GM12878 (cell line): ENCODE measurements around the gene TEX2. TPM values are rescaled to one million over a fixed set of nuclear protein-coding genes. Genes with fewer than 3 reads are reported as not detected.

Source experiments
- ATAC-seq: fragments of 200-7000 bp; cut with Tn5 transposase; 3 replicates; pipeline ENCODE4 v1.9.1; 2020; ENCODE audit warnings: mild to moderate bottlenecking, moderate library complexity
- BruUV-seq: library from RNA; stranded (reverse); fragments of 400-500 nt; replicated peaks from 2 replicates; lab custom pipeline; 2021; lab: Mats Ljungman, UMichigan
- CTCF ChIA-PET: fragments of 300-600 bp; sonication (Branson Sonifier 250); formaldehyde crosslinking; extraction: SDS; loops from one replicate; lab custom pipeline; 2021; ENCODE audit warnings: inconsistent platforms; lab: Yijun Ruan, JAX
- POLR2A ChIA-PET: fragments of 350-600 bp; formaldehyde crosslinking; extraction: SDS; loops from one replicate; lab custom pipeline; 2021; ENCODE audit warnings: inconsistent platforms; lab: Charles Lee
- RAD21 ChIA-PET: fragments of 300-600 bp; sonication (Branson Sonifier 250); formaldehyde crosslinking; loops from one replicate; lab custom pipeline; 2023; ENCODE audit warnings: antibody characterized with exemption; ENCODE audit not compliant: unreplicated experiment; lab: Charles Lee
- SMC1A ChIA-PET: fragments of 300-600 bp; sonication (Branson Sonifier 250); formaldehyde crosslinking; loops from one replicate; lab custom pipeline; 2023; ENCODE audit not compliant: unreplicated experiment, uncharacterized antibody; lab: Charles Lee
- DNase-seq: peaks from one replicate; pipeline ENCODE4 v3.0.0-alpha.2; 2011; ENCODE audit warnings: low read depth, low spot score
- FAIRE-seq: peaks from 3 replicates; lab custom pipeline; 2011; peaks lifted over from hg19 to GRCh38; lab: Jason Lieb, UNC
- H2AFZ ChIP-seq: 2 replicates; pipeline ENCODE4 v1.6.0; 2011; ENCODE audit warnings: low read depth, low read length, control low read depth; ENCODE audit not compliant: control insufficient read depth
- H3K27ac ChIP-seq: 2 replicates; pipeline ENCODE4 v1.5.1; 2011; ENCODE audit warnings: control low read depth; ENCODE audit not compliant: control insufficient read depth, insufficient read depth
- H3K27me3 ChIP-seq, 2 experiments: replicated peaks in 1 of 2; 2 replicates each; pipeline versions ENCODE4 v1.6.0 to v1.6.1; 2011; ENCODE audit warnings: low read length in 1 of 2; ENCODE audit not compliant: control insufficient read depth in 2 of 2, insufficient read depth in 2 of 2
- H3K36me3 ChIP-seq, 2 experiments: 2 replicates each; pipeline ENCODE4 v1.5.1; 2011; ENCODE audit warnings: low read length in 1 of 2; ENCODE audit not compliant: control insufficient read depth in 2 of 2, insufficient read depth in 2 of 2
- H3K4me1 ChIP-seq: 2 replicates; pipeline ENCODE4 v1.6.1; 2011; ENCODE audit warnings: mild to moderate bottlenecking, low read length, moderate library complexity, mixed read lengths; ENCODE audit not compliant: control insufficient read depth, insufficient read depth
- H3K4me2 ChIP-seq: 2 replicates; pipeline ENCODE4 v1.6.0; 2011; ENCODE audit warnings: control low read depth; ENCODE audit not compliant: control insufficient read depth, insufficient read depth
- H3K4me3 ChIP-seq: fragments of 200-600 bp; sonication (generic); 2 replicates; pipeline ENCODE4 v1.5.1; 2016
- H3K79me2 ChIP-seq: 2 replicates; pipeline ENCODE4 v1.6.0; 2011; ENCODE audit warnings: low read length; ENCODE audit not compliant: control insufficient read depth, insufficient read depth
- H3K9ac ChIP-seq: 2 replicates; pipeline ENCODE4 v1.8.0; 2011; ENCODE audit warnings: low read length, control low read depth, mixed read lengths; ENCODE audit not compliant: control insufficient read depth, insufficient read depth
- H3K9me3 ChIP-seq: replicated peaks from 3 replicates; pipeline ENCODE4 v1.5.1; 2011; ENCODE audit warnings: mild to moderate bottlenecking, low read length; ENCODE audit not compliant: control insufficient read depth, insufficient read depth
- H4K20me1 ChIP-seq: 2 replicates; pipeline ENCODE4 v1.6.0; 2011; ENCODE audit not compliant: control insufficient read depth, insufficient read depth
- BRCA1 ChIP-seq: IDR thresholded peaks from 2 replicates; pipeline ENCODE4 v1.6.1; 2011; ENCODE audit warnings: low read depth, low read length, improper control_type of control experiment
- CREB1 ChIP-seq: IDR thresholded peaks from 2 replicates; pipeline ENCODE4 v1.6.1; 2012; ENCODE audit warnings: low read depth, mild to moderate bottlenecking, inconsistent platforms
- DPF2 ChIP-seq: fragments of 450-650 bp; IDR thresholded peaks from 2 replicates; pipeline ENCODE4 v1.6.1; 2017; ENCODE audit warnings: mild to moderate bottlenecking
- HDAC6 ChIP-seq: fragments of 200-600 bp; sonication (generic); IDR thresholded peaks from one replicate; pipeline ENCODE4 v1.8.0; 2017; ENCODE audit warnings: antibody characterized with exemption; ENCODE audit not compliant: unreplicated experiment
- NKRF ChIP-seq: fragments of 450-650 bp; conservative IDR thresholded peaks from 2 replicates; pipeline ENCODE4 v1.6.1; 2017; ENCODE audit warnings: mild to moderate bottlenecking, moderate library complexity
- RFX5 ChIP-seq: IDR thresholded peaks from 2 replicates; pipeline ENCODE4 v1.6.1; 2011; ENCODE audit warnings: low read depth, low read length, improper control_type of control experiment
- SMC3 ChIP-seq: IDR thresholded peaks from 2 replicates; pipeline ENCODE4 v1.6.1; 2011; ENCODE audit warnings: low read length, improper control_type of control experiment, borderline replicate concordance
- TARDBP ChIP-seq: IDR thresholded peaks from 2 replicates; pipeline ENCODE4 v1.6.1; 2016; ENCODE audit warnings: borderline replicate concordance
- TCF12 ChIP-seq: IDR thresholded peaks from 2 replicates; pipeline ENCODE4 v1.6.1; 2011; ENCODE audit warnings: low read depth, mild to moderate bottlenecking, low read length
- YY1 ChIP-seq: IDR thresholded peaks from 2 replicates; pipeline ENCODE4 v1.6.1; 2011; ENCODE audit warnings: low read depth, mild to moderate bottlenecking, low read length
- WGBS: methylation state at CpG from one replicate; pipeline ENCODE4 v1.1.6; 2016; ENCODE audit warnings: low lambda C conversion rate; ENCODE audit not compliant: insufficient replicate concordance, insufficient coverage; ENCODE audit errors: missing lambda C conversion rate; 5-methylcytosine and 5-hydroxymethylcytosine counted together
- in situ Hi-C: fragments of 300-500 bp; cut with MboI; formaldehyde crosslinking; loops from 9 replicates; pipeline ENCODE4 v1.14.3; 2018; ENCODE audit warnings: mixed read lengths
- intact Hi-C: fragments of 100-400 bp; cut with micrococcal nuclease; formaldehyde crosslinking; loops from one replicate; pipeline ENCODE4 v1.14.2; 2022; ENCODE audit not compliant: unreplicated experiment
- polyA plus RNA-seq, 11 experiments: library from polyadenylated mRNA; depleted of rRNA in 4 of 11; unstranded in 6 of 11; stranded (reverse) in 5 of 11; fragments of >200 nt; fragmentation: Nextera tagmentation in 4 of 11; fragmentation: Illumina TruSeq in 1 of 11; extraction: Ambion mirVana in 4 of 11; extraction: Trizol in 1 of 11; gene quantifications; 1 replicate in 1 of 11; 2 replicates in 10 of 11; pipeline versions ENCODE4 v1.2.1 to v1.2.3, GENCODE V29; 2011 to 2016; ENCODE audit warnings: inconsistent platforms in 2 of 11, missing spikeins in 2 of 11, low read depth in 1 of 11
- total RNA-seq, 4 experiments: library from RNA; depleted of rRNA in 3 of 4; stranded (reverse); fragments of >200 nt in 3 of 4; fragmentation: Illumina TruSeq in 1 of 4; extraction: Trizol in 1 of 4; gene quantifications; 2 replicates each; pipeline versions ENCODE4 v1.2.1 to v1.2.3, GENCODE V29; 2013 to 2021

Gene TEX2
- total and polyA plus RNA-seq, 10 of the 15 experiments (the other 5 are each of a cell fraction or from before 2014, with no cell fraction given): 3.8 to 19.9 (median 15.8) TPM

GRCh38 chr17:64205804-64206203 is 57.3 kb downstream of the TEX2 start:
- Histone ChIP-seq H3K9me3 (no peaks in the 10 kb centered on the region), H2AFZ (no peak overlapping the region), H3K79me2 (no peaks in the 10 kb centered on the region), H3K4me3 (no peak overlapping the region), H4K20me1 (no peaks in the 10 kb centered on the region), H3K9ac (no peak overlapping the region), H3K4me2 (no peak overlapping the region), H3K27ac (no peak overlapping the region), H3K4me1 (peaks cover under 1% of the 10 kb centered on the region; the same call in 1 of the 2 replicates), H3K36me3 (no peaks in the 10 kb centered on the region), H3K27me3 (no peaks in the 10 kb centered on the region)
- ChIA-PET CTCF (interaction anchor here (0.5 to 1.2 kb wide), 3 partner anchors 11 to 340 kb away, joined by 3 to 5 read pairs (median 4); no protein-coding TSS in a partner anchor), SMC1A (interaction anchor here (0.9 to 1.7 kb wide), 4 partner anchors 9 to 103 kb away, joined by 3 read pairs; no protein-coding TSS in a partner anchor), POLR2A (interaction anchor here (0.6 kb wide), 1 partner anchor 17 kb away, joined by 6 read pairs; no protein-coding TSS in a partner anchor), RAD21 (no interaction called here)
- FAIRE-seq (no peak), DNase-seq (no peak), ATAC-seq (no peak)
- in situ Hi-C loops (no loop called here), intact Hi-C loops (no loop called here)
- no peak for TF ChIP-seq TARDBP
- TF ChIP-seq TCF12: no peak
- TF ChIP-seq BRCA1: no peak
- TF ChIP-seq CREB1: no peak
- TF ChIP-seq SMC3: no peak
- no peak for TF ChIP-seq HDAC6
- no peak for TF ChIP-seq RFX5
- TF ChIP-seq YY1: no peak
- TF ChIP-seq NKRF: no peak
- TF ChIP-seq DPF2: no peak
- BruUV-seq: no TSS peak
- 50% methylated on average over 2 of the region's 2 CpGs for WGBS
